NCI-H2081 (cell line): ENCODE measurements around the gene AUTS2.

ENCODE experiments used
- DNase-seq, 2 experiments: peaks; one replicate each; lab custom pipeline; 2025; lab: John Stamatoyannopoulos, UW

The AUTS2 gene

DNA sequence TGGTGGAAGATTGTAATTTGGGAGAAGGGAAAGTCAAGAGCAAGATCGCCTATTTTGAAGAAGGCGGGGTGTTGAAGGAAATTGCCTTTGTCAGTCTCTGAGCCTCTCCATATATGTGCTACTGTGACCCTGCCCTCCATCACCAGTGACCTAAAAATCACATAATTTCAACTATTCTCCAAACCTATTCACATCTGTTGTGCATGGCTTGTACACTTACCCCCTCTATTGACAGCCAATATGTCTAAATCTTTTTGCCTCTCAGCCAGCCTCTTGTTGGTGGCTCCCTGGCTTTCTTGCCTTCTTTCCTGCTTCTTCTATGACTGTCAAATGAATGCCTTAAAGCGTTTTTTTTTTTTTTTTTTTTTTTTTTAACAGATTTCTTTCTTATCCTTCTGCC is 295.6 kb downstream of the AUTS2 start:
- peak; percentile 56 to 84 for DNase-seq

DNA sequence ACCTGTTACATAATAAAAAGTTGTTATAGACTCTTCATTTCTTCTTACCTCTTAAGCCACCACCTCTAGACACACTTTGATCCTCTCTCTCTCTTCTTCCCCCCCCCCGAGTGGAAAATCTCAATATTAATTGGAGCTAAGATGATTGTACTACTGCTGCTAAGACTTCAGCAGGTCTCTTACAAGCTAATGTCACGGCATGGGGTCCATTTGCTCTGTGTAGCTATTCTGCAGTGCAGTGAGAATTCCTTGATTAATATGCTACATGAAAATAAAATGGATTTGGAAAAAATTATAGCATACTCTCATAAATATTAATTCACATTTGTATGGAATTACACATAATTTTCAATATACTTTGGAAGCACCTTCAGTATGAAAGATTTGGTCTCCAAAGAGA is 297.2 kb downstream of the AUTS2 start:
- DNase-seq, result no peak

DNA sequence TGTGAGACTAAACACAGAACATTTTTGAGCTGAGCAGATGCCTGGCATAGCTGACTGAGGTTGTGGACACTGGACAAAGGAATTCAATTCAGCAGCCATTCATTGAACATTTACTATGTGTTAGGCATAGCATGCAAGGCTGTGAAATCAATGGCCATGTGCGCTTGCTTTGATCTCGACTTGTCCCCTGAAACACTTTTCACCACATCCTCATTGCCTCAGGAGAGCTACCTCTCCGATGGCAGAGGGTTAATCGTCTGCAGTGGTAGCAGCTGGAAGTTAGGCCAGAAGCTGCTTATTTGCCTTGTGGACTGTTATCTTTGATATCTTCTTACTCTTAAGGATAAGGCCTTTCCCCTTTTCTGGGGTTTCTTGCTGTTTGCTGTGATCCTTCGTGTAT is 297.8 kb downstream of the AUTS2 start:
- DNase-seq, result no peak

DNA sequence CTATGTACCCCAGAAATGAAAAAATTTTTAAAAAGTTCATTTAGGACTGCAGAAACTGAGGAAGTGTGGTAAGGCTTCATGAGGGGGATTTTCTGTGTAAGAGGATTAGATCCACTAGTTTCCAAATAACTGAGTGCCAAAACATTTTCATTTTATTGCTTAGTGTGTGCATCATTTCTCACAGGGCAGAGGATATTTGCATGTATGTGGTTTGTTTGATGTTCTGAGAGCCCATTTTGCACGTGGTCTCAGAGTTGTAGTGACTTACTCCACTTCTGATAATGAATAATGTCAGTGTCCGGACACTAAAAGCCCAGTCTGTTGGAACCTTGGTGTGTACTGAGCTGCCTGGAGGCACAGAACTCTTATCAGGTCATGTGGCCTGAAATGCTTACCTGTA is 299.9 kb downstream of the AUTS2 start:
- DNase-seq, result no peak

DNA sequence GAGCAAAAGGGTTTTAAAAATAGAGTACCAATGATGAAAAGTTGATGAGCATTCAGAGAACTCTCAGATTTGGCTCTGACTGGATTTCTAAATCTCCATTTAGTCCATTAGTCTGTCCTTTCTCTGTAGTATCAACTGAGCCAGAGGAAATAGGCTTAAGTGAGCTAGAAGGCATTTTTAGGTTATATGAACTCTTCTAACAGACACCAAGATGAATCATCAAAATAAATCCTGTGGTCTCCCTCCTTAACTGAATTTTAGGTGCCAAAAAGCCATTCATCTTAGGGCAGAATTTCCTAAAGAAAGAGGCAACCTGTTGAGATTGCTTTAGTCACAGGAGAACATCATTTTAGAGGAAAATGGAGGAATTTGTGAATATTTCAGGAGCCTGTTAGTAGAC is 305.1 kb downstream of the AUTS2 start:
- DNase-seq, result no peak

DNA sequence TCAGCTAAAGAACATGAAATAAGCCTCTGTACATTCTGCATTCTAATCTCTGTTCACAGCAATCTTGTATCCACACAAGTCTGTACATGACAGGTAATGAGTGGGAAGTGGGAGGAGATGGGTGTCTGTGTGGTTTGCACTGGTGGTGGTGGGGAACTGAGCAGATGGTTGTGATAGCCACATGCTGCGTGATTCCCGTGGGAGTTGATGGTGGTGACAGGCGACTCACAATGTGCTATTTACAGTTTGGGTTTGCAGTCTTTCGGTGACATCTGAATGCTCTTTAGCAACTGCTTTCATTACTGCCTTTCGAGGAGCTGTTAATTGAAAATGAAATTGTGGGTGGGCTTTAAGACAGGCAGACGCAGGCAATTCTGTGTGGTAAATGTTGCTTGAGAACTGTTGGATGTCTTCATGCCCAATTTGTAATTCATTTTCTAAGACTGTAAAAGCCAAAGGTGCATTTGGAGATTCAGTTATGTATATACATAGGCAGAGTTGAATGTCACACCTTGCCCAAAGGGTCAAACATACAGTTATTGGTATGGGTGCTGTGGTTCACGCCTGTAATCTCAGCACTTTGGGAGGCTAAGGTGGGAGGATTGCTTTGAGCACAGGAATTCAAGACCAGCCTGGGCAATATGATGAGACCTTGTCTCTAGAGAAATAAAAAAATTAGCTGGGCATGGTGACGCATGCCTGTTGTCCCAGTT is 308.2 kb downstream of the AUTS2 start:
- DNase-seq, result peak in 1 of 2 experiments; percentile 53

DNA sequence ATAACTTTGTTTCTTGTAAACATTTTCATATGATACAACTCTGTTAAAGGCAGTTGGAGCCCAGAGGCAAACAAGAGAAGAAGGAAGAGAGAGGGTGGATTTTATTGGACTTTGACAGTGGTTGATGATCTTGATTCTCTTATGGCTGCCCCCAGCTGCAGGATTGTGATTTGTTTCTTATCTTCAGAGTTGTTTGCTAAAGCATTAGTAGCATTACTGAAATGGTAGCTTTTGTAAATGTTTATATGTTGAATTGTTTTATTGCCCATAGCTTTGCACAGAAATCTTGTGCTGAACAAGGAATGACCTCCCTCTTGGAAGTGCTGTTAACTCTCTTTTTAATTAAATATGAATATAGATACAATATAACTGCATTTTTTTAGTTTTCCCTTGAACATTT is 309.4 kb downstream of the AUTS2 start:
- DNase-seq, result peak in 1 of 2 experiments; percentile 42

DNA sequence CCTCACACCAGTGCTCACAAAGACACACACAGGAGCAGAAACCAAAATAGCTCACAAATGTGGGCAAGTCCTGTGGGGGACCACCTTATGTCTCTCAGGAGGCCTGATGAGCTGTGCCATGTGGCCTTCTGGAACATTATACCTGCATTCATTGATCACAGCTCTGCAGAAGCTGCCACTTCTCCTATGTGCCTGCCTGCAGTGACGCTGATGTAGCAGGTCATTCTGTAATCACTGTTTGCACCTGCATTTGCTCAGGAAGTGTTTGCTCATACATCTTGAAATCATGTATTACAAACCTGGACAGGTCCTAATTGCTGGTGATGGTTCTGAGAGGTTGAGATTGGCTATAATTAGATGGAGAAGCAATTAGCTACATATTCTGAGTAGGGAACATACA is 310.2 kb downstream of the AUTS2 start:
- DNase-seq, result peak; percentile 69 to 95

DNA sequence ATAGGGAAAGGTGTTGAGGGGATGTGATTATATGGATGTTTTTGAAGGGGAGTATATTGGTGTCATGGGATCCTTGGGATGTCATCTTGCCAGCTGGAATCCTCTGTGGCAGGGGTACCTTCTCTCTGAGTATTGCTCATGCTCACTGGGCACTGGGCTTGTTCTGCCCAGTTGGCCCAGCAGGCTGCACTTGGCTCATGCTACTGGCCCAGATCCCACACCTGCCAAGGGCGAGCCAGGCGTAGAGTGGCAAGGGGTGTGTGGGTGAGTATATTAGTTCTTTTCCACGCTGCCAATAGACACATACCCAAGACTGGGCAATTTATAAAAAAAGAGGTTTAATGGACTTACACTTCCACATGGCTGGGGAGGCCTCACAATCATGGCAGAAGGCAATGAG is 311.9 kb downstream of the AUTS2 start:
- peak in 1 of 2 experiments; percentile 61 for DNase-seq

DNA sequence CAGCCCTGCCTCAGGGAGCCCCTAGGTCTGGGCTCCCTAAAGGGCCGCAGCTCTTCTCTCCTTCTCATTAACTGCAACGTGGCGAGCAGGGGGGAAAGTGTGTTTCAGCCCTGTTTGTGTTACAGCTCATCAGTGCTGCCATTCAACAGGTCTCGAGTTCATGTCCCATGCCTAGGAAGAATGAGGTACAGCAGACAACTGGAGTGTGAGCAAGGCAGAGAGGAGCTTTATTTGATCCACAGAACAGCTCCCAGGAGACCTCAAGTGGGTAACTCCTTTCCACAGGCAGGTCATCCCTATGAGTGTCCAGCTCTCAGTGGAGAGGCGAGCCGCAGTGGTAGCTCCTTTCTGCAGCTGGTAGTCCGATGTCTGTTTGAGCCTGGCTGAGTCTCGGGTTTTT is 313.1 kb downstream of the AUTS2 start:
- DNase-seq, result no peak

DNA sequence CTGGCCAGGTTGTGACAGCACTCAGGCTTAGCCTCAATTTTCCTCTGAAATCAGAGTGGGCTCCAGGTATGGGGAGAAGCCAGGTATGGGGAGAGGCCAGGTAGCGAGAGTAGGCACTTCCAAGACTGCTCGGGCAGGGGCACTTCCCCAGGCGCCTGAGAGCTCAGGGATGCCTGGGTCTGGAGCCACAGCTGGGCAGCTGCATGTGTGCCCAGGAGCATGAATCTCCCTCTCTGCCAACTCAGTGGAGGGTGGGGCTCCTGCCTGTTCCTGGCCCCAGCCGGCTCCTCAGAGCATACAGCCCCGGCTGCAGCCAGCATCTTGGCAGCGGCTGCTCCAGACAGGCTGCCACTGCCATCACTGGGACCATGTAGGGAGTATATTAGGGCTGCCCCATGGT is 313.9 kb downstream of the AUTS2 start:
- no peak for DNase-seq

DNA sequence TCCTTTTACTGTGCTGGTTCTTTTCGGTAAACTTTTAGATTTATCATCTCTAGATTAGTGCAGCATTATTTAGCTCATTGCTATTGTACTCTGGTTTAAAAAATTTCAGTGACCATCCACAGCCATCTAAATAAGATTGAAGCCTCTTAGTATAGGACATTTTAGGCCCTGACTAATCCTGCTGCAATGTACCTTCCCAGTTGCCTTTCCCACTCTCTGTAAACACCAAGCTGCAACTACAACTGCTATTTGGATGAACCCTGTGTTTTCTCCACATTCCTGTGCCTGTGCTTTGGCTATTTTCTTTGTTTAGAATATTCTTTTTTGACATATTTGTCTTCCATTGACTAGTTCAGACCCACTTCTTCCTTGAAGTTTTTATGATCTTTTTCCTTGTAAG is 314.6 kb downstream of the AUTS2 start:
- no peak for DNase-seq

DNA sequence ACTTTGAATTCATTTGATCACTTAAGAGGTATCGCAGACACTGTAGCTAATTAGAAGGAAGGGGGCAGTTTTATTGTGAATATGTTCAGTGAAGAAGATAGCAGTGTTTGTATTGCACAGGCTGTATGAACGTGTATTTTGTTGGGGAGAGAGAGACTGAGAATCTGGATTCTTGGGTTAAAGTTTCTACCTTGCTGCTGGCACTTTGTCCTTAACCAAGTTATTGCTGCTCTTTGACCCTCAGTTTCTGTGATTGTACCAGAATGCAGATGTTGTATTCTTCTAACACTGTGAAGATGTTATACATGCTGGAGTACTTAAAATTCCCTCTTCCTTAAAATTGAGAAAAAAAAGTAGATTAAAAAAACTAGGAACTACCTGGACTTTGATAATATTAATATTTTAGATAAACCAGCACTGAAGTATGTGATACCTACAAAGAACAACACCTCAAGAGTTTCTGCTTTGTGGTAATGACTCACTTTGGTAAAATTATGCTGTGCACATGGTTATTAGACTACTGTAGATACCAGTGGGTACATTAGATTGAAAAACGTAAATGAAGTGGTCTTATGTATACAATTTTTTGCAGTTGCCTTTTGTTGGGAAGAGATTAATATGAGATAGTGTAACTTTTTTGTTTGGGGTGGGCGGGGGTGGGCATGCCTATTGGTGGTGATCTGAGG is 321.3 kb downstream of the AUTS2 start:
- DNase-seq, result no peak

DNA sequence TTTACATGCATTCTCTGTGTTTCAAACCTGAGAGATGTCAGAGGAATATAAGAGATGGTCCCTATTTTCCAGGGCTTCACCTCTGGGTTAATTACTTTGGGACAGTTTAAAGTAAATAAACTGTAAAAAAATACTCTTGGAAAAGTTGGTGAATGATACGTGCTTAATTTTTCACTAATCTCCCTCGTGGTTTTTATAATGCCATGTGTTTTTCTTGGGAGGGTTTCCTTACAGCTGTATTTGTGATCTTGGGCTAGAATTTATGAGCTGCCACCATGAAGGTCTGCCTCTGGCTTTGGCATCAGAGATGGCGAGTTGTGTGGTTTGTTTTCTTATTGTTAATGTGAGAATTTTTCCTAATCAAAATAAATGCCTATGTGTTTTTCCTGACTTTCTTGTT is 322.5 kb downstream of the AUTS2 start:
- no peak for DNase-seq

DNA sequence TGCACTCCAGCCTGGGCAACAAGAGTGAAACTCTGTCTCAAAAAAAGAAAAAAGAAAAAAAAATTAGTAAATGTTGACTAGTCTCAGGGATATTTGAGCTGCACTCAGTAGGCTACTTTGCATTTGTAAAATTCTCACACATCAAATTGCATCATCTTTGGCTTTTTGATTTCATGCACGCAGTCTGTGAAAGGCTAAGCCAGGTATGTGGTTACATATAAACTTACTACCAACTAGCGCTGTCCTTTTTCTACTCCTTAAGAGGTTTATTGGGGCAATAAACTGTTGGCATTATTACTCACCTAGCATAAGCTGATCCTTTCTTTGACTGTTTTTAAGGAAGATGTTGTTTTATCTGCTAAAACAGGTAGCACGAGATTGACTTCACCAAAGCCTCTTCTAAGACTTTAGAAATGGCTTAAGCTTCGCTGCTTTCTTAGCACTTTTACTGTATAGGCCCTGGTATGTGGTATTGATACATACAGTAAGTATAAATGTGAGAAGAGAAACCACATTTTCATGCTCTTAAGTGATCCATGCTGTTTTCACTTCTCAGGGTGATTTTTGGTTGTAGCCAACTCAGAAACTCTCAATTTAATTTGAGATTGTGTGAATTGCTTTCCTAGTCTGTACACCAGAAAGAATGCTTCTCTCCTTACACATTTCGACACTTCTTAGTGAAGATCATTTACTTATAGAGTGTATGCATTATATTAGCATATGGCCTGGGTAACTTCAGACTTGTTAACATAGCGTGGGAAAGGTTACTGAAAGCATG is 323.9 kb downstream of the AUTS2 start:
- no peak for DNase-seq

DNA sequence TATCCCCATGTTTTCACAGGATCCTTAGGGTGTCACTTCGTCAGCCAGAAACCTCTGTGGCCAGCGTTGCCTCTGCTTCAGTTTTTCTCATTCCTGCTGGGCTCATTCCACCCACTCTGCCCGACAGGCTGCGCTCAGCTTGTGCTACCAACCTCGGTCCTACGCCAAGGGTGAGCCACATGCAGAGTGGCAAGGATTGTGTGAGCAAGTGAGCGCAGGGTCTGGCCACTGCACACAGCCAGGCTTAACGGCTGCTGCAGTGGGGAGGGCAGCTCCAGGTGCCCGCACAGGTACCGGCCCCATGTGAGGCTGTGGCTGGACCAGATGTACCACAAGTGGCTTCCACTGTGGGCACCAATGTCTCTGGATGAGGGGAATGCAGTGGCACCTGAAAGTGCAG is 329.2 kb downstream of the AUTS2 start:
- no peak for DNase-seq

DNA sequence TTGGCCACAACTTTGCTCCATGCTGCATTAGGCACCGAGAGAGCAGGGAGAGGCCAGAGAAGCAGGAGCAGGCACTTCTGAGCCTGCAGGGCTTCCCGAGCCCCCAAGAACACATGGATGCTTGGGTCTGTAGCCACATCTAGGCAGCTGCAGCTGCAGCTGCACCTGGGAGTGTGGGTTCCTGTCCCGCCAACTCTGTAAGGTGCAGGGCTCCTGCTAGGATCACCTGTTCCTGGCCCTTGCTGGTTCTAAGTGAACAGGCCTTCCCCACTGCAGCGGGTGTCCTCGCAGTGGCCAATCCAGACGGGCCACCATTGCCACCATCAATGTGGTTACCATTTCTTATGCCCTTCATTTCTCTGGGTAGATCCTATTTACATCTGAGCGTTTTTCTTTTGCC is 330.3 kb downstream of the AUTS2 start:
- DNase-seq, result no peak

DNA sequence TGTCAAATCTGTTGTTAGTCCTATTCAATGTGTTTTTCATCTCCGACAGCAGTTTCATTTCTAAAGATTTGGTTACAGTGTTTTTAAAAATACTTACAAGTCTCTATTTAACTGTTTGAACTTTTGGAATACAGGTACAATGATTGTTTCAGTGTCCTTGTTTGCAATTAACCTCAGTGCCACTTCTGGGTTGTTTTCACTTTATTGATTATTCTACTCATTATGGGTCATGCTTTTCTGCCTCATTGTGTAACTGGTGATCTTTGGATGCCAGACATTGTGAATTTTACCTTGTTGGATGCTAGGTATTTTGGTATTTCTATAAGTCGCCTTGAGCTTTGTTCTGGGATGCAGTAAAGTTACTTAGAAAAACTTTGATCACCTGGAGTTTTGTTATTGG is 331.3 kb downstream of the AUTS2 start:
- no peak for DNase-seq

DNA sequence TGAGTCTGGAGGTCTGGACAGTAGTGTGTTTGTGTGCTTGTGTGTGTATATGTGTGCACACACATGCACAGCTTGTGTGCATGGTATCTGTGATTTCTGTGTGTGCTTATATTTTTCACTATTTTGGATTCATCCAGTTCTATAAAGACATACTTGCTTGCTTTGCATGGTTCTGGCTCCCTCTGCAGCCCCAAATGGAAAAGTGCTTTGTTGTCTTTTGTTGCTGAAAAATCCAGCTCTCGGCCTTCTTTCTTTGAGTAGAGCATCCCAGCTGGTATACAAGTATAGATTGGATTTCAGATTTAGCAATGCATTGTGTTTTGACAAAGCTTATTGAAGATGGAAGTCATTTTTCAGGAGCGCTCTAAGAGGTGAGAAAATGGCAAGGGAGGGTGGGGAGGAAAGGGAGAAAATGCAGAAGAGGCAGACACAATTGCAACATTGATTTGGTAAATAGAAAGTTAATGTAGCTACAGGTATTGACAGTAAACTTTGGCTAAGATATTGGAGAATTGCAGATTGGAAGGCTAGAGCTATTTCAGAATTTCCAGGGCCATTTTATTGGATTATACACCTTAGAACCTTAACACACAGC is 333.9 kb downstream of the AUTS2 start:
- peak; percentile 75 to 80 for DNase-seq

DNA sequence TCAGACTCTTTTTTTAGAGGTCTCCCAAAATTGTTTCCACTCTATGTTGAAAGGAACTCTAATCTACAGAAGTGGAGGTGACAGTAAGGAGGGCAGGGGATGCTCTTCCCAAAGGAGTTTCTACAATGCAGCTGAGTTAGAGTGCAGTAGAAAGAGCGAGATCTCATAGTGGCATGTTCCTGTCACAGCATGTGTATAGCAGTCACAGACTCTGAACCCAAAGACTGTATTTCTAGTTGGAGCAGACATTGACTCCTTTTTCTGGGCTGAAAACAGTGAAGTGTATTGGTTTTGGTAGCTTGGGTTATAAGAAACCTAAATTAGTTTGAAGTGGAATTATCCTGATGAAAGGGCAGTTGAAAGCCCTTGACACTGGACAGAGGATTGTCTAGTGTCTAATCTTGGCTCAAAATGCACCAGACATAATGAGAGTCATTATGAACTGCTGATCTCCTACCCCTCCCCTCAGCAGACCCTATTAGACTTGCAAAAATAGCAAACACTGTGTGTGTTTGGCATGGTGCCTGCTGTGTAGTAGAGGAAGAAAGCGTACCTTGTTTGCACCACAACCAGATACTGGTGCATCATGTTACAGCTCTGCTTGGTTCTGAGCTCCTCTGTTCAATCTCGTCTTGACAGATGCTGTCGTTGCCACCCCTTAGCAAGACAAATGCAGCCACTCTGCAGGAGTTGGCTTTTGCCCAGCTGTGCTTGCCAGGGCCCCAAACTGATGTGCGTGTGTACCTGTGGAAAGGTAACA is 336.0 kb downstream of the AUTS2 start:
- DNase-seq, result peak; percentile 98 to 100

DNA sequence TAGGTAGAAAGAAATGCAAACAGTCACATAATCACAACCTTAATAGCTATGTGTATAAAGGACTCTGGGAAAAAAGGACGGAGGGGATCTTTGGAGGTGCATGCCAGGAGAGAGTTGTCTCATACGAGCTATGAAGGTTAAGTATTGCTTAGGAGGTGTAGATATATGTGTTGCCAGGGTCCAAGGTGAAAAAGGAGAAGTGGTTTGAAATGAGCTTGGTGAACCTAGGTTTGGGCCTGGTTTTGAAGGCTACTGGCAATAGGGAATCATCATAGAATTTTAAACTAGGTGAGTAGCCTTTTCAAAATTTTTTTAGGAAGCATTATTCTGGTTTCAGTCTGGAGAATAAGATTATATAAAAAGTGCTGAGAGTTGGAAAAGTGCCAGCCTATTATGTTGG is 336.8 kb downstream of the AUTS2 start:
- peak in 1 of 2 experiments; percentile 84 for DNase-seq

DNA sequence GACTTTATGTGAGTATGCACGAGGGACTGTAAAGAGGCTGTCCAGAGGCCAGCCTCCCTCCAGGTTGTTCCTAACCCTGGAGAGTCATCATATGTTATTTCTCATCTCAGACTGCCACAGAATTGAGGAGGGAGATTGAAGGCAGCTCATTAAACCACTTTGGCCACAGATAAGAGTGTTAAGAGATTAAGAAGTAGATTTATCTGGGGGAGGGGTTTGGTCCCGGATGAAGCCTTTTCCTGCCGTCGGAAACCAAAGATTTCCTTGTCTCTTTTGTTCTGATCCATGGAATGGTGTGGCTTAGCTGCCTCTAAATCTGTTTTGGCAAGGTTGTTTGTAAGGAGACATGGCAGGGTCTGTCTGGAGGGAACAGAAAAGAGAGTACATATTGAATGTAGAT is 338.8 kb downstream of the AUTS2 start:
- DNase-seq, result no peak
